Measurements from ENCODE around the gene CRNN.

The CRNN gene

GRCh38 chr1:152413909-152414308, at the start of gene CRNN:
TSS of gene CRNN (minus strand) at chr1:152414263. CDS start at chr1:152412233, 2,030 bp downstream.
- Histone ChIP-seq H3K27ac (peak within 1 kb of the TSS in 1 of 21 experiments; percentile 53), H3K4me3 (no peak within 1 kb of the TSS)

GRCh38 chr1:152462636-152463035, 48.6 kb upstream of the CRNN start:
- no peak overlapping the region for H3K27ac ChIP-seq
- no peak overlapping the region for H3K4me3 ChIP-seq

- Histone ChIP-seq H3K4me3 (no peak overlapping the region), H3K27ac (no peak overlapping the region)
These were observed 47.5 kb upstream of the CRNN start for GRCh38 chr1:152461544-152461943.

GRCh38 chr1:152460529-152460899, 46.5 kb upstream of the CRNN start:
- no peak overlapping the region for H3K4me3 ChIP-seq
- H3K27ac ChIP-seq = peak overlapping the region in 2 of 21 experiments; percentile 53 to 79

- Histone ChIP-seq H3K4me3 (no peak overlapping the region), H3K27ac (peak overlapping the region in 10 of 21 experiments; percentile 2 to 86 (median 52))
These were observed 45.8 kb upstream of the CRNN start for GRCh38 chr1:152459596-152460528.

GRCh38 chr1:152458384-152459185, 44.5 kb upstream of the CRNN start:
- no peak overlapping the region for H3K4me3 ChIP-seq
- H3K27ac ChIP-seq = no peak overlapping the region

- H3K4me3 ChIP-seq = no peak overlapping the region
- no peak overlapping the region for H3K27ac ChIP-seq
These were observed 43.5 kb upstream of the CRNN start for GRCh38 chr1:152457561-152457960.

- Histone ChIP-seq H3K4me3 (no peak overlapping the region), H3K27ac (no peak overlapping the region)
These were observed 43.0 kb upstream of the CRNN start for GRCh38 chr1:152457071-152457470.

GRCh38 chr1:152451254-152451653, 37.2 kb upstream of the CRNN start:
- no peak overlapping the region for H3K4me3 ChIP-seq
- H3K27ac ChIP-seq = peak overlapping the region in 5 of 21 experiments; percentile 4 to 78 (median 43)

GRCh38 chr1:152449661-152450060, 35.6 kb upstream of the CRNN start:
- H3K4me3 ChIP-seq = no peak overlapping the region
- H3K27ac ChIP-seq = peak overlapping the region in 5 of 21 experiments; percentile 1 to 61 (median 55)

- H3K4me3 ChIP-seq = no peak overlapping the region
- peak overlapping the region in 9 of 21 experiments; percentile 3 to 63 (median 29) for H3K27ac ChIP-seq
These were observed 34.4 kb upstream of the CRNN start for GRCh38 chr1:152448496-152448895.

GRCh38 chr1:152448095-152448494, 34.0 kb upstream of the CRNN start:
- peak overlapping the region in 9 of 21 experiments; percentile 3 to 63 (median 38) for H3K27ac ChIP-seq
- no peak overlapping the region for H3K4me3 ChIP-seq

- peak overlapping the region in 5 of 21 experiments; percentile 17 to 63 (median 46) for H3K27ac ChIP-seq
- no peak overlapping the region for H3K4me3 ChIP-seq
These were observed 33.4 kb upstream of the CRNN start for GRCh38 chr1:152447484-152447883.

- Histone ChIP-seq H3K4me3 (no peak overlapping the region), H3K27ac (peak overlapping the region in 2 of 21 experiments; percentile 28 to 76)
These were observed 30.0 kb upstream of the CRNN start for GRCh38 chr1:152444045-152444444.

GRCh38 chr1:152442765-152443164, 28.7 kb upstream of the CRNN start:
- H3K4me3 ChIP-seq = no peak overlapping the region
- peak overlapping the region in 14 of 21 experiments; percentile 18 to 80 (median 59) for H3K27ac ChIP-seq

GRCh38 chr1:152442301-152442700, 28.2 kb upstream of the CRNN start:
- Histone ChIP-seq H3K27ac (peak overlapping the region in 16 of 21 experiments; percentile 12 to 80 (median 54)), H3K4me3 (no peak overlapping the region)

- Histone ChIP-seq H3K27ac (peak overlapping the region in 18 of 21 experiments; percentile 12 to 80 (median 52)), H3K4me3 (no peak overlapping the region)
These were observed 27.7 kb upstream of the CRNN start for GRCh38 chr1:152441756-152442155.

- Histone ChIP-seq H3K27ac (peak overlapping the region in 8 of 21 experiments; percentile 15 to 80 (median 67)), H3K4me3 (no peak overlapping the region)
These were observed 26.8 kb upstream of the CRNN start for GRCh38 chr1:152440635-152441471.
